ACHN (cell line): ENCODE data around the gene MED15.

Source experiments
- DNase-seq: peaks from one replicate; pipeline ENCODE4 v3.0.0-alpha.2; 2015
- in situ Hi-C: cut with HindIII; loops from 2 replicates; pipeline ENCODE4 v1.10.0; 2017; ENCODE audit warnings: low sequenced_read_pairs, low pct_ligation_motif_present, low pct_unique_long_range_greater_than_20kb

The MED15 gene

DNA sequence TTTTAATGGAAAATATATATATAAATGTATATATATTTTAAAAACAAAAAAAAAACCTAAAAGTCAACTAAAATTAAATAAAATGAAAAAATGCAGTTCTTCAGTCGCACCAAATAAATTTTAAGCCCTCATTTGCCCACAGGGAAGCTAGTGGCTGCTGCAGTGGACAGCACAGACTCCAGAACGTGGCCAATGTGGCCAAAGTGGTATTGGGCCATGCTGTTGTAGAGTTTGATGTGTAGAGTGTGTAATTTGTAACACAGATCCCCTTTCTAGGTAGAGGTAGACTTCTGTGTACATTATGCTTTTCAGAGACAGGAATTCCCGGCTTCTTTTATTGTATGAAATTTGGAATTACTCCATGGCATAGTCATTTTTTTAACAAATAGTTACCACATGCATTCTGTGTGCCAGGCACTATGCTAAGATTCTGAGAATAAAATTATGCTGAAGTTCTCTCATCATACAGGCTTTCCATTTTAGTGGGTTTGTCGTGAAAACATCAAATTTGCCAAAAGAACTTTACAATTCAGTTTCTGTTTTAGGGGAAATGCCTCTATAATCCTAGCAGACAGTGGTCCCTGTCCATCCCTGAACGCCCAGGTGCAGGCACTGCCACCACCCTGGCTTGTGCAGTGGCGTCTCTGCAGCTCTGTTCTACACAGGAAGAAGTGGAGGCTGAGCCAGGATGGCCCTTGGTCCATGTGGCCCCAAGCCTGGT lies 68.5 kb downstream of the MED15 start:
- no peak for DNase-seq
- in situ Hi-C loops = no loop called here

DNA sequence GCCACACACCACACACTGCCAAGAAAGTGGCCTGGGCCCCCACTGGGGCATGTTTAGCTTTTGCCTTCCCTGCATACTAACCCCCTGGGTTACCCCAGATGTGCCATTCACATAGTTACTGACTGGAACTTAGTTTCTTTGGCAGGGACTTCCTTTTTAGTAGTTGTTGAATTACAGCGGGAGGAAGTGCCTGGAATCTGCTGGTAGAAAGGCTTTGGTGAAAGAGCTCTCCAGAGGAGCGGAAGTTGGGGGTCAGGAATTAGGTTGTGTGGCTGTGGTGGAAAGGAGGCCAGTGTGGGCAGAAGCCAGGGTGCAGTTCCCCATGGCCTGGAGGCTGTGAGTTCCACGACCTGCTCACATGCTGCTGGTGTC lies 69.0 kb downstream of the MED15 start:
- in situ Hi-C loops = no loop called here
- no peak for DNase-seq

GRCh38 chr22:20577045-20577444 lies 69.6 kb downstream of the MED15 start:
- in situ Hi-C loops = no loop called here

GRCh38 chr22:20577549-20577975 lies 70.2 kb downstream of the MED15 start:
- in situ Hi-C loops = no loop called here
- DNase-seq = no peak

More at GRCh38 chr22:20577045-20577444, 69.6 kb downstream of the MED15 start:
- DNase-seq = no peak

- in situ Hi-C loops = no loop called here
- no peak for DNase-seq
Measured at GRCh38 chr22:20578192-20578591, 70.8 kb downstream of the MED15 start.

DNA sequence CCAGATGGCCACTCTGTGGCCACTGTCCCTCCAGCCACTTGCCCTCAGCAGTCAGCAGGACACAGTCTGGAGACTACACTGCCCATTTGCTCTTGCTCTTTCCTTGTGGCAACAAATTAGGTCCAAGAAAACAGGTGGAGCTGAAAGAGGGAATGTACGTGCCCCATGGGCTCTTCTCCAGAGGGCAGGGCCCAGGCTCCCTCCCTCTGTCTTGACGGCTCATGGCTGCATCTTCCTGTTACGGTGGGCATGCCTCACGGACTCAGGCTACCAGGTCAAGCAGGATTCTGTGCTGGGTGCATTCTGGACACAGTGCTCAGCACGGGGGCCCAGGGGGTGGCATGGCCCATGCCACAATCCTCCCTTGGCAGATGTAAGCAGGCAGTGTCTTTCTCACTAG lies 71.3 kb downstream of the MED15 start:
- in situ Hi-C loops = no loop called here
- no peak for DNase-seq

- in situ Hi-C loops = no loop called here
- DNase-seq = no peak
Measured at GRCh38 chr22:20579273-20580120, 72.1 kb downstream of the MED15 start.

- no peak for DNase-seq
- in situ Hi-C loops = no loop called here
Measured at GRCh38 chr22:20580179-20580578, 72.8 kb downstream of the MED15 start.

- in situ Hi-C loops = no loop called here
- no peak for DNase-seq
Measured at GRCh38 chr22:20580611-20581502, 73.4 kb downstream of the MED15 start.

DNA sequence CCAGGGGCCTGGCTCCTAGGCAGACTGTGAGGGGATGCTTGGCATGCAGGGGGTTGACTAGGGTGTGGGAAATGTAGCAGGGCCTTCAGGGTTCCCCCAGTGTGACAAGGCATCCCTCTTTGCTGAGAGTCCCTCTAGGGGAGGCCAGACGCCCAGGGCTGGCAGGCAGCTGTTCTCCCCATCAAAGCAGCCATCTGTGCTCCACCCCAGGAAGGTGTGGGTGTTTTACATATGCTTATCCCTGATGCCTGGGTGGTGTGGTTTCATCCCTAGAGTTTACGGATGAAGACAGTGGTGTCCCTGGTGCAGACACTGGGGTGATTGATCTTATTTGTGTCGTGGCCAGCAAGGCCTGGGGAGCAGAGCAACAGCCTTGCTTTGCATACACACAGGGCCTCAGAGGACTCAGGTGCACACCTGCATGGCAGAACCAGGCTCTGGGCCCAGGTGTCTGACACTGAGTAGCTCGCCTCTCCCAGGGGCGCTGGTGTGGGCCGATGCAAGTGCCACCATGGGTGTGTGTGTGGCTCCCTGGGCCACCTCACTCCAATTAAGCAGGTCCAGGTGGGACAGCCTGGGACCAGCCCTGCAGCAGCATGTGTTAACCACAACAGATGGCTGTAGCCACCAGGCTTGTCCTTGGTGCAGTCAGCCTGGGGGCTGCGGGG lies 74.2 kb downstream of the MED15 start:
- in situ Hi-C loops = no loop called here
- no peak for DNase-seq

GRCh38 chr22:20582171-20582511 lies 74.7 kb downstream of the MED15 start:
- in situ Hi-C loops = no loop called here
- no peak for DNase-seq

GRCh38 chr22:20582520-20583361 lies 75.3 kb downstream of the MED15 start:
- in situ Hi-C loops = no loop called here
- DNase-seq = no peak

DNA sequence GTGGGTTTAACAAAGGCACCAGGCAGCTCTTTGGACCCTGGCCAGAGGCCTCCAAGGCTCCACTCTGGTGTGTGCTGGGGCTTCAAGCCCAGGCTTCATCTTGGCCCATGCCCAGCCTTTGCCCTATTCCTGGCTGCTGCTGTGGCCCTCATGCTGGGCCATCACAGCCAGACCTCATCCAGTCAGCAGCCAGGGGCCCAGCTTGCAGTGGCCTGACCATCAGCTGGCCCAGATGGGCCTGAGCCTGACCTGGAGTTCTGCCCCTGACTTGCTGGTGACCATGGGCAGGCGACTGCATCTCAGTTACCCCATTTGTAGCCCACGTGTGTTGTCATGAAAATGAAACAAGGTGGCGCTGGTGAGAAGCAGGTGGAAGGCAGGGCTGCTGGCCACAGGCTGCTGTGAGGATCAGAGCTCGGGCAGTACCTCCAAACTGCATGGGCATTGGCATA lies 76.1 kb downstream of the MED15 start:
- peak; percentile 14 for DNase-seq
- in situ Hi-C loops = no loop called here

- DNase-seq = no peak
- in situ Hi-C loops = no loop called here
Measured at GRCh38 chr22:20584029-20584871, 76.8 kb downstream of the MED15 start.

GRCh38 chr22:20584872-20585638 lies 77.6 kb downstream of the MED15 start:
- no peak for DNase-seq
- in situ Hi-C loops = no loop called here
